NOMO-1 (cell line): Measurements from ENCODE around the gene PRKCD.

Experiments used
- DNase-seq, 2 experiments: peaks; one replicate each; lab custom pipeline; 2025; ENCODE audit not compliant: unreplicated experiment in 2 of 2; lab: John Stamatoyannopoulos, UW

PRKCD gene

GRCh38 chr3:53230789-53231188 is 69.8 kb downstream of the PRKCD start:
- DNase-seq, result no peak

GRCh38 chr3:53231532-53232511 is 70.8 kb downstream of the PRKCD start:
- no peak for DNase-seq

DNA sequence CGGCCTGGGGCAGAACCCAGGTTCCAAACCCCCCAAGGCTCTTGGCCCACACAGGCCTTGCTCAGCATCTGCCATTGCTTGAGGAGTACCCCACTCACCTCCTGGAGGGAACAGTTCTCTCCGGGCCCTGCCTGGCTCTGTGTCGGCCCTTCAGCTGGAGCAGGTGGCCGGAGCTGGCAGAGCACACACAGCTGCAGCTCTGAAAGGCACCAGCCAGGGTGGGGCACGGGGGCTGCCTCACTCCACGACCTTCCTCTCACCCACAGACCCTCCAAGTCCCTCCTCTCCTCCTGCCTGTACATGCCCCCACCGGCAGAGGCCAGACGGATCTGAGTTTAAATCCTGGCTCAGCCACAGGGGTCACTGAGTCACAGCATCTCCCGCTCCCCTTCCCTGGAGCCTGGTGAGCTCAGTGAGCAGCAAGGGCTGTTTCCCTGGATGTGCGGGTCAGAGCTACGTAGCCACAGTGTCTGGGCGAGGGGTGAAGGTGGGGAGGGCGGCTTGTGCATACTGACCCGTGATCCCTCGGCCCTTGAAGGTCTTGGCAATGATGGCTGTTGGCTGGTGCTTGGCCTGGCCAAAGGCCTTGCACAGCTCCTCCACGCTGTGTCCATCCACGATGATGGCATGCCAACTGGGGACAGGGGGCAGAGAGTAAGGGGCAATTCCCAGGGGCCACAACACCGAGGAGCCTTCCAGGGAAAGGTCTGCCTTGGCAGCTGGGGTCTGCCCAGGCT is 71.8 kb downstream of the PRKCD start:
- no peak for DNase-seq

DNA sequence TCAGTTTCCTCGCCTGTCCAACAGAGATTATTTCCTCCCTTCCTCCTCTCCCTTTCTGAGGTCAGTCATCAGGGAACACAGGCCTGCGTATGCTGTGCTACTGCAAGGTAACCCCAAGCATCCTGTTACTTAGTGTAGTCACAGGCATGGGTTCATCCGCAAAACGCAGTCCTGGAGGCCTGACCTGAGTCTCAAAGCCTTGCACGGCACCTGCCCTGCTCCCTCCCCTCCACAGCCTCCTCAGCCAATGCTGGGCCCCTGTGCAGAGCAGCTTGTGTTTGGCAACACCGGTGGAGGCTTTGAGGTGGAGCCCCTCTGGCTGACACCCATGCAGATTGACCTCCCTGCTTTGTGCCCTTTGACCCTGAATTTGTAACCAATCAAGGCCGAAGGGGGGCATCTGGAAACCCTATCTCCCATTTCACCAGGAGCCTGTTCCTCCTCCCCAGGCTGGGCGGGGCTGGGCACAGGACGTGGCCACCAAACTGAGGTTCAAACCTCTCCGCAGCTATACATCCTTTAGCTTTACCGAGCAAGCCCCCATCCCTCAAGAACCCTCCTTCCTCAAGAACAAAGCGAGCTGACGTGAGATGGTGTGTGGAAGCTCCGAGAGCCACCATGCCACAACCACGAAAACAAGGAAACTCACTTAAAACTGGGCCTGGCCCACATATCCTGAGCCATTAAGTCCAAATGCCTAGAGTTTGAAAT is 73.3 kb downstream of the PRKCD start:
- DNase-seq, result no peak

DNA sequence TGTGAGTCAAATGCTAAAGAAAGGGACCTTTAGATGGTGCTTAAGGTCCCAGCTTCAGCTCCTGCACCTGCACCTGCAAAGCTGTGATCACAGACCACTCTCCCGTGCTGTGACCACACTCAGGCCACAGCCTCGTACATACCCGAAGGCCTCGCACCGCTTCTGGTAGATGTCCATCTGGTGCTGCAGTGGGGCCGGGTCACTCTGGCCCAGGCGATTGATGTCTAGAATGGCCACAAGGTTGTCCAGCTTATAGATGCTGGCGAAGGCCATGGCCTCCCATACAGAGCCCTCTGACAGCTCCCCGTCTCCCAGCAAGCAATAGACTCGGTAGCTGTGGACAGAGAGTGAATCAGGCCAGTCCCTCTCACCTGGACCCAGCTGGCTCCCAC is 73.8 kb downstream of the PRKCD start:
- no peak for DNase-seq

GRCh38 chr3:53235545-53235944 is 74.5 kb downstream of the PRKCD start:
- no peak for DNase-seq

GRCh38 chr3:53236112-53236841 is 75.3 kb downstream of the PRKCD start:
- peak in 1 of 2 experiments; percentile 30 for DNase-seq

GRCh38 chr3:53238051-53238850 is 77.2 kb downstream of the PRKCD start:
- no peak for DNase-seq

DNA sequence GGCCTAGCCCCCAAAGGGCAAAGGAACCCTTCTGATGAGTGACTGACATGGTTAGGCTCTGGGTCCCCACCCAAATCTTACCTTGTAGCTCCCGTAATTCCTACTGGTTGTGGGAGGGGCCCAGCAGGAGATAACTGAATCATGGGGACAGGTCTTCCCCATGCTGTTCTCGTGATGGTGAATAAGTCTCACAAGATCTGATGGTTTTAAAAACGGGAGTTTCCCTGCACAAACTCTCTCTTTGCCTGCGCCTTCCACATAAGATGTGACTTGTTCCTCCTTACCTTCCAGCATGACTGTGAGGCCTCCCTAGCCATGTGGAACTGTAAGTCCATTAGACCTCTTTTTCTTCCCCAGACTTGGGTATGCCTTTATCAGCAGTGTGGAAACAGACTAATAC is 77.9 kb downstream of the PRKCD start:
- DNase-seq, result no peak

DNA sequence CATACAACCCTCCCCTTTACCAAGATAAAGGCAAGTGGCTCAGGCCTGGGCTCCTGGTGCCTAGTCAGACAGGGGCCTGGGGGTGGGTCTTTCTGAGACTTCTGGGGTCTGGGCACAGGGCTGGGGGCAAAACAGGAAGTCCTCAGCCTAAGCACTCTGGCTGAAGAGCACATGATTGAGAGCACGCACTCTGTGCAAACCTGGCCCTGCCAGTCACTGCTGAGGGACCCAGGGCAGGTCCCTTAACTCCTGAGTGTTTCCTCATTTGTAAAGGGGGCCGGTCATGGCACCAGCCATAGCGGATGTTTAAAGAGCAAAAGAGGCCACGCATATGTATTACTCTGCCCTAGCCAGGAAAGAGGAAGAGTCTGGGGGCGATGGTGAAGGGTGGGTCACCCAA is 78.8 kb downstream of the PRKCD start:
- DNase-seq, result no peak

DNA sequence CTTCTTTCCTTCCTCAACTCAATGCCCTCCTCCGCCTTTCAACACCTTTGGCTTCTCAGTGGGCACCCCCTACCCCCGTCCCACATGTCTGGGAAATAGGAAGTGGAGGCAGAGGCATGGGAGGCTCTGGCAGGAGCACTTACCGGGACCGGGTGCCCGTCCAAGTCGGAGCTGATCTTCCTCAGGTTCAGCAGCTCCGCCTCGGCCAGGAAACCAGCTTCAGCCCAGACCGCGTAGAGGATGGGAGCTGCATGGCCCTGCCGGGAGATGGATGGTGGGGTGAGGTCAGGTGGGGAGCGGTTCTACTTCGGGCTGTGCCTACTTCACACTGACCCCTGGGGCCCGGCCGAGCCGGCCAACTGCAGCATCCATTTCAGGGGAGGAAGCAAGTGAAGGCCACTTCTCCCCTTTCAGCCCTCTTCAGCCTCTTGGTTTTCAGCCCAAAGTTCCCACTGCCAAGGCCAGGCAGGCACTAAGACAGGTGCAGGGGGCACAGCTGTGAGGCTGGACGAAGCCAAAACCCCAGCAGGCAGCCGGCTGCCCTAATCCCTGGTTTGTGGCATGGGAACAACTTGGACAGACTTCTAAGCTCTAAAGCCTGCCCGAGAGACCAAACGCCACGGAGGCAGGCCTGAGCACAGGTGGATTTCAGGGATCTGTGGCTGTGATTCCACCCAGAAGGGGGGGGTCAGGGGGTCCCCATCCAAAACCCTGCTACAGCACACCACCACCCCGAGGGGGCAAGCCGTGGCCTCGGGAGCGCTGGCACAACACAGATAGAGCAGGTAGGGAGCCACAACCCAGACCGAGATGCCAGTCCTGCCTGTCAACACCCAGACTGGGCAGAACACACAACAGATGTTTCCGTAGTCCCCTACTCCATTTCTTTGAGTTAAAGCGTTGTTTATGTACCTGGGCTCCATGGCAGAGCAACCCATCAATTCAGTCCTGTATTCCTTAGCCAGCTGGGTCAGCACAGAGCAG is 80.3 kb downstream of the PRKCD start:
- DNase-seq, result no peak

- no peak for DNase-seq
These were observed 81.1 kb downstream of the PRKCD start for GRCh38 chr3:53242155-53242554.
